Muscle of arm (tissue), 14 donors: ENCODE results near the gene CLCN2. TPM values are rescaled to one million over a fixed set of nuclear protein-coding genes. Genes with fewer than 3 reads are reported as not detected.

Source experiments
- DNase-seq: peaks from one replicate; pipeline ENCODE4 v3.0.0-alpha.2; 2013
- long read RNA-seq, 11 donors: transcript quantifications; one replicate each; lab custom pipeline, GENCODE V29; 2026
- polyA plus RNA-seq, 12 donors: library from polyadenylated mRNA; unstranded; fragments of 120-200 nt; gene quantifications; one replicate each; pipeline ENCODE4 v1.2.1, GENCODE V29; 2013; ENCODE audit not compliant: insufficient read length in 12 of 12

The CLCN2 gene
- 10 to 100 TPM in 1 of 12 donors, 1 to 10 TPM in 10, not detected in 1; 1.9 to 13.6 (median 3.6) TPM for polyA plus RNA-seq
- long read RNA-seq, donor 1, partial matches to known transcripts = 0 of 5 reads
- long read RNA-seq, donor 1, other reads (novel, unspliced or antisense) = 0 of 5 reads
- long read RNA-seq, donor 2, partial matches to known transcripts = 80 of 95 reads
- long read RNA-seq, donor 2, other reads (novel, unspliced or antisense) = 15 of 95 reads
- long read RNA-seq, donor 3, partial matches to known transcripts = 0 of 3 reads
- long read RNA-seq, donor 3, other reads (novel, unspliced or antisense) = 0 of 3 reads
- long read RNA-seq, donor 4, partial matches to known transcripts = 0 of 1 reads
- long read RNA-seq, donor 4, other reads (novel, unspliced or antisense) = 0 of 1 reads
- long read RNA-seq, donor 5, partial matches to known transcripts = 58 of 66 reads
- long read RNA-seq, donor 5, other reads (novel, unspliced or antisense) = 6 of 66 reads
- long read RNA-seq, donor 6 = 0 reads
- long read RNA-seq, donor 7 = 0 reads
- long read RNA-seq, donor 8, partial matches to known transcripts = 28 of 31 reads
- long read RNA-seq, donor 8, other reads (novel, unspliced or antisense) = 0 of 31 reads
- long read RNA-seq, donor 9, partial matches to known transcripts = 0 of 1 reads
- long read RNA-seq, donor 9, other reads (novel, unspliced or antisense) = 0 of 1 reads
- long read RNA-seq, donor 10, partial matches to known transcripts = 0 of 1 reads
- long read RNA-seq, donor 10, other reads (novel, unspliced or antisense) = 0 of 1 reads
- long read RNA-seq, donor 11, partial matches to known transcripts = 0 of 1 reads
- long read RNA-seq, donor 11, other reads (novel, unspliced or antisense) = 0 of 1 reads

GRCh38 chr3:184361532-184361931 is at the start of gene CLCN2, which contains the start of gene POLR2H:
TSS of gene CLCN2 (minus strand) at chr3:184361605. CDS start at chr3:184361479, 126 bp downstream.
TSS of gene POLR2H (plus strand) at chr3:184361710. CDS start at chr3:184363493, 1,783 bp downstream.
- DNase-seq = no peak

GRCh38 chr3:184409946-184410500 is 48.6 kb upstream of the CLCN2 start:
- DNase-seq = no peak

DNA sequence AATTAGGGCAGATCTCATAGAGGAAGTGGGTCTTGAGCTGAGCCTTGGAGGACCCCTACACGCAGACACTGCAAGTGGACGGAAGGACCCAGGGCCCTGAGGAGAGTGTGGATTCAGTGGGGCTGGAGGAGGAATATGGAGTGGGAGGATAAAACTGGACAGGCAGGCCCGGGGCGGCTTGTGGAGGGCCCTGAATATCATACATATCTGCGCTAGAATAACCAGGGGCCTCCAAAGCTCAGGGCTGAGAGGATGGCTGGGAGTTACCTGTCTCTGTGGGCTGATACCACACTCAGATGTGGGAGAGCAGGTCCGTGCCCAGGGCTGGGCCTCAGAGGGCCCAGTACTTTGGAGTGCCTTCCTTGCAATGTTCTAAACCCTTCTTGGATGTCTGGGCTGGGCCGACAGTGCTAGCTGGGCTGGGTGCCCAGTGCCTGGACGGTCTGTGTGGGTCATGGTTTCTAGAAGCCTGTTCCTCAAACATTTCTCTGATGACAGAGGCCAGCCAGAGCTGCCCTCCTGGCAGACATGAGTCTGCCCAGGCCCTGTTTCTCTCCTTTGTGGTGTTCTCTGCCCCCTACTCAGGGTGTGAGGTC is 48.0 kb upstream of the CLCN2 start:
- no peak for DNase-seq

DNA sequence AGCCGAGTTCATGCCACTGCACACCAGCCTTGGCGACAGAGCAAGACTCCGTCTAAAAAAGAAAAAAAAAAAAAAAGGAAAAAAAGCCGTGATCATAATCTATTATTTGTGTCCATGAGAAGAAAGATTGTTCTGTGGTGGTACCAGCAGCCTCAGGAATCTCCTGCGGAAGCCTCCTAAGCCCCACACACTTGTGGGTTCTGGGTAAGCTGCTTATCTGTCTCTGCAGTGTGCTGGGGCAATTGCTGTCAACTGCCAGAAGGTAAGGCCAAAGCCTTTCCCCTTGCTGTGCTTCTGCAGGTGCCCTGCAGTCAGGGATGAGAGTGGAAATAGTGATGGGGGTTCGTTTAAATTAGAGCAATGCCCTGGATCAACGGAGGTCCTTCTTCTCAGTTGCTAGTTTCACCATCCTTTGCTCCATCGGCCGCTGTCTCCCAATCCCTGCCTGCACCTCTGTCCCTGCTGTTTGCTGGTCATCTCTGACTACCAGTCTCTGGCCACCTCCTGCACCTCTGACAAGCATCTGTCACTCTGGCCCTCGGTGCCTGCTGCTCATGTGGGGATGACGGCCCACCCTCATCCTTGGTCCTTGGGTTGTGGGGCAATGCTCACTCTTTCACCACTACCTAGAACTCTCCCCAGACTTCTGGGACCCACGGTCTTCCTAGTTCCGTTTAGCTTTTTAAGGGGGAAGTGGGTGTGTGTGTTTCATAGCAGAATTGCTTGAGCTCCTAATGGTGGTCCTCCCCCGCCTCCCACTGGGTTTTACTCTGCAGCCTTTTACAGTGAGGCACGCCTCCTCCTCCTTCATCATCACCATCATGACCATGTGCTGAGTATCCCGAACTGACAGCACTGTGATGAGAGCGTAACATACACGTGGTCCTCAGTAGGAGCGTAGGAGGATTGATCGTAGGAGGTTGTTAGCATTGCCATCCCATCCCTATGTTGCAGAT is 43.9 kb upstream of the CLCN2 start:
- no peak for DNase-seq

GRCh38 chr3:184399410-184399809 is 38.0 kb upstream of the CLCN2 start:
- DNase-seq = peak; percentile 84

GRCh38 chr3:184395320-184395660 is 33.9 kb upstream of the CLCN2 start:
- DNase-seq = no peak

- no peak for DNase-seq
Measured at GRCh38 chr3:184391266-184391665, 29.9 kb upstream of the CLCN2 start.

GRCh38 chr3:184389935-184390528 is 28.6 kb upstream of the CLCN2 start:
- no peak for DNase-seq

- DNase-seq = no peak
Measured at GRCh38 chr3:184389384-184389783, 28.0 kb upstream of the CLCN2 start.

DNA sequence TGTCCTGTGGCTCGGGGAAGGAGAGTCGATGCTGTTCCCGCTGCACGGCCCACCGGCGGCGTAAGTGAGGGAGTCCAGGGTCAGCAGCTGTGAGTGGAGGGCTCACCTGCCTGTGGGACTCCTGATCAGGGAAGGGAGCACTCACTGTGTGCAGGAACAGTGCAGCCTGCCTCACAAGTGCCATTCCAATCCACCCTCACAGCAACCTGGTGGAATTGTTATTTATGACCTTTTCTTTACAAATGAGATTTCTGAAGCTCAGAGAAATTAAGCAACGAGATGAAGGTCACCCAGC is 27.5 kb upstream of the CLCN2 start:
- DNase-seq = no peak

GRCh38 chr3:184388164-184388935 is 26.9 kb upstream of the CLCN2 start:
- no peak for DNase-seq

DNA sequence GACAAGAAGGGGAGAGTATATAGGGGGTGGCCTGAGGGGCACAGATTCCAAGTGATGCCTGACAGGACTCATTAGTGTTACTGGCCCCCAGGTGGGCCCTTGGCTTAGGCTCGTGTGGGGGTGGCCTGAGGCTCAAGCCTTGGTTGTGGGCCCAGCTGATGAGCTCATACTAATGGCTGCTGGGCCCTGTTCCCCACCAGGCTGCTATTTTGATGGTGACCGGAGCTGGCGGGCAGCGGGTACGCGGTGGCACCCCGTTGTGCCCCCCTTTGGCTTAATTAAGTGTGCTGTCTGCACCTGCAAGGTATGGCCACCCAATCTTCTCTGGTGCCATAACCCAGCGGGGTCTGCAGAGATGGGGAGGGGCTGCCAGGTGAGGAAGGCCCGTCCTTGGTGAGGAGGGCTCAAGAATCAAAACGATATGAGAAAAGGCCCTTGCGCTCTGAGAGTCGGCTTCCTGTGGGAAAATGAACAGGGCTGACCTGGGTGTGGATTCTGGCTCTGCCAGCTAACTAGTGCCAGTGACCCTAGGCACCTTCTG is 25.8 kb upstream of the CLCN2 start:
- no peak for DNase-seq

DNA sequence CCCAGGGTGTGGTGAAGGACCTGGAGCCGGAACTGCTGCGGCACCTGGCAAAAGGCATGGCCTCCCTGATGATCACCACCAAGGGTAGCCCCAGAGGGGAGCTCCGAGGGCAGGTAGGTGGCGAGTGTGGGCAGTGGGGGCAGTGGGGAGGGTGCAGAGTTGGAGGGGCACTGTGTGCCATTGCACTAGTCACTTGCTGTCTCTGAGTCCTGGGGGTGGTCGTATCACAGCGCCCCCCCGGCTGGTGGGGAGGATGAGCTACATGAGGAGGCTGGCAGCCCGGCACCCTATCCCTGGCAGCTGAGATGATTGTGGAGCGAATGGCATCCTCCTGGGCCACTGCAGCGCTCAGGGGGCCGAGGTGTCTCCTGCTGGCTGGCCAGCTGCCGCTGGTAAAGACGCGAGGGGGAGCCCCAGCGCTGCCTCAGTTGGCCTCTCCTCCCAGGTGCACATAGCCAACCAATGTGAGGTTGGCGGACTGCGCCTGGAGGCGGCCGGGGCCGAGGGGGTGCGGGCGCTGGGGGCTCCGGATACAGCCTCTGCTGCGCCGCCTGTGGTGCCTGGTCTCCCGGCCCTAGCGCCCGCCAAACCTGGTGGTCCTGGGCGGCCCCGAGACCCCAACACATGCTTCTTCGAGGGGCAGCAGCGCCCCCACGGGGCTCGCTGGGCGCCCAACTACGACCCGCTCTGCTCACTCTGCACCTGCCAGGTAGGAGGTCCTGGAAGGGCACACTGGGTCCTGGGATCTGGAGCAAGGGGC is 24.8 kb upstream of the CLCN2 start:
- DNase-seq = no peak

DNA sequence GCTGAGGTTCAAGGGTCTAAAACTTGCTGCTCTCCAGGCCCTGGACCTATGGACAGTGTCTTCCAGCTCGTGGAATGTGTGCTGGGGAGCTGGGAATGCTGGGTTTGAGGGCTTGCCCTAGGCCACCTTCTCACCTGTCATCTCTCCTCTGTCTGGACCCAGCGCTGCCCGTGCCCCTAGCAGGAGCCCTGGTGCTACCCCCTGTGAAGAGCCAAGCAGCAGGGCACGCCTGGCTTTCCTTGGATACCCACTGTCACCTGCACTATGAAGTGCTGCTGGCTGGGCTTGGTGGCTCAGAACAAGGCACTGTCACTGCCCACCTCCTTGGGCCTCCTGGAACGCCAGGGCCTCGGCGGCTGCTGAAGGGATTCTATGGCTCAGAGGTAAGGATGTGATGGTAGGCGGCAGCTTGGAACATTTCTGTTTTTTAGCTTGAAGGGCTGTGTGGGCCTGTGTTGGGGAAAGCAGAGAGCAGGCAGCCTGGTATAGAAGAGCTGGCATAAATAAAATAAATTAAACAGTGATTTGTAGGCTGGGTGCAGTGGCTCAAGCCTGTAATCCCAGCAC is 23.5 kb upstream of the CLCN2 start:
- no peak for DNase-seq

- DNase-seq = no peak
Measured at GRCh38 chr3:184384342-184384741, 22.9 kb upstream of the CLCN2 start.

DNA sequence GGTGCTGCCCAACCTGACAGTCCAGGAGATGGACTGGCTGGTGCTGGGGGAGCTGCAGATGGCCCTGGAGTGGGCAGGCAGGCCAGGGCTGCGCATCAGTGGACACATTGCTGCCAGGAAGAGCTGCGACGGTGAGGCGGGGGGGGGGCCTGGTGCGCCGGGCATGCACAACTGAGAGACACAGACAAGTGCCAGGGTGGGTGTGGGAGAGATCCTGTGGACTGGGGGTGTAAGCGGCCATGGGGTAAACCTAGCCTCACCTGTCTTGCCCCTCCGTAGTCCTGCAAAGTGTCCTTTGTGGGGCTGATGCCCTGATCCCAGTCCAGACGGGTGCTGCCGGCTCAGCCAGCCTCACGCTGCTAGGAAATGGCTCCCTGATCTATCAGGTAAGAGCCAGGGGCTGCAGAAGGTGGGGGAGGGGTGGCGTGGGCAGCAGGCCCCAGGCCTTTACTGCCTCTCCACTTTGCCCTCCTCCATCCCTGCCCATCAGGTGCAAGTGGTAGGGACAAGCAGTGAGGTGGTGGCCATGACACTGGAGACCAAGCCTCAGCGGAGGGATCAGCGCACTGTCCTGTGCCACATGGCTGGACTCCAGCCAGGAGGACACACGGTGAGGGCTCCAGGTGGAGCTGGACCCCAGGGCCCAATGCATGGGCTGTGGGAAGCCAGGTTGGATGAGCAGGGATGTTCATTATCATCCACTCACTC is 21.8 kb upstream of the CLCN2 start:
- no peak for DNase-seq

GRCh38 chr3:184382326-184383032 is 21.1 kb upstream of the CLCN2 start:
- DNase-seq = no peak
